ENCODE results near the gene PTBP2. TPM values are rescaled to one million over a fixed set of nuclear protein-coding genes. Genes with fewer than 3 reads are reported as not detected.

The PTBP2 gene
- total RNA-seq, 1 donor from 2014 or later, result 75.5 TPM

DNA sequence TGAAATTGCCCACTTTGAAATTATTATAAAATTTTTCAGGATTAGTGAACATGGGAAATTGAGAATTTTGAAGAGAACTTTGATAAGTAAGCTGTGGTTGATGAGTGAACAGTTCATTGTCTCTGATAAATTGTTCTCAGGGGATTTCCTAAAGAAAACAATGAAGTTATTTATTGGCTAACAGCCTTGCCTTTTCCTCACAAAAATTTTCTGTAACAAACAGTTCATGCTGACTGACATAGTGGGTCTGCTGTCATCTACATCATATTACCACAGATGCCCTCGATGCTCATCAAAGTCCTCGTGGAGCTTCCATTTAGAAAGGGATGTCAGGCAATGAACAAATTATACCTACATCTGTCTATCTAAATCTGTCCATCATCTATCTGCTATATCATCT, 113.4 kb downstream of the PTBP2 start:
- DNase-seq (ENCODE audit: low read depth, low spot score), result no peak
- TF ChIP-seq CTCF (conservative IDR thresholded peaks at IDR 0.05), result no peak
- Mint-ChIP-seq H3K36me3 (ENCODE audit: low read depth) (no peaks in the 10 kb centered on the region), H3K4me1 (peaks cover 23% of the 10 kb centered on the region), H3K27me3 (ENCODE audit: low read depth) (no peaks in the 10 kb centered on the region), H3K9me3 (peaks cover 3% of the 10 kb centered on the region), H3K4me3 (no peak overlapping the region), H3K27ac (ENCODE audit: unreplicated experiment) (no peak overlapping the region)

GRCh38 chr1:96837057-96837780, 115.6 kb downstream of the PTBP2 start:
- Mint-ChIP-seq H3K4me1 (peaks cover 23% of the 10 kb centered on the region), H3K27me3 (ENCODE audit: low read depth) (no peaks in the 10 kb centered on the region), H3K36me3 (ENCODE audit: low read depth) (no peaks in the 10 kb centered on the region), H3K9me3 (peaks cover 3% of the 10 kb centered on the region), H3K27ac (ENCODE audit: unreplicated experiment) (no peak overlapping the region), H3K4me3 (no peak overlapping the region)
- no peak for DNase-seq (ENCODE audit: low read depth, low spot score)
- no peak for TF ChIP-seq CTCF (conservative IDR thresholded peaks at IDR 0.05)

GRCh38 chr1:96837781-96838216, 116.2 kb downstream of the PTBP2 start:
- Mint-ChIP-seq H3K27me3 (ENCODE audit: low read depth) (no peaks in the 10 kb centered on the region), H3K4me1 (peaks cover 23% of the 10 kb centered on the region), H3K4me3 (no peak overlapping the region), H3K27ac (ENCODE audit: unreplicated experiment) (no peak overlapping the region), H3K36me3 (ENCODE audit: low read depth) (no peaks in the 10 kb centered on the region), H3K9me3 (peaks cover 3% of the 10 kb centered on the region)
- no peak for TF ChIP-seq CTCF (conservative IDR thresholded peaks at IDR 0.05)
- DNase-seq (ENCODE audit: low read depth, low spot score), result no peak

DNA sequence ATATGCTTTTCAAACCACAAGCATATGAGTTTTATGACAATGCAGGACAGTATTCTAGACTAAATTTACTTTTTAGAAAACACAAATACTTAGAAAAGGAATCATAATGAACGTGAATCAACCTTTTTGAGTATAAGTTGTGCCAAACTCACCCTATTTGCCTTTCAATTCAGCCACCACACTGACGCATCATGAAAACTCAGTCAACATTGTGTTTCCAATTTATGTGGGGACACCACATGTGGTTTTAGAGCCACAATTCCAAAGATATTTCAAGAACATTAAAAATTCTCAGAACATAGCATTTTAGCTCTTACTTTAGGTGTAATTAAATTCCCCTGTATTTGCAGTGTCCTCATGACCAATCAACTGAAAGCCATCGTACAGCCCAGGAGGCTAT, 118.8 kb downstream of the PTBP2 start:
- Mint-ChIP-seq H3K27ac (ENCODE audit: unreplicated experiment) (no peak overlapping the region), H3K4me1 (peaks cover 17% of the 10 kb centered on the region), H3K4me3 (no peak overlapping the region), H3K27me3 (ENCODE audit: low read depth) (no peaks in the 10 kb centered on the region), H3K36me3 (ENCODE audit: low read depth) (no peaks in the 10 kb centered on the region), H3K9me3 (peaks cover 3% of the 10 kb centered on the region)
- DNase-seq (ENCODE audit: low read depth, low spot score), result no peak
- no peak for TF ChIP-seq CTCF (conservative IDR thresholded peaks at IDR 0.05)

DNA sequence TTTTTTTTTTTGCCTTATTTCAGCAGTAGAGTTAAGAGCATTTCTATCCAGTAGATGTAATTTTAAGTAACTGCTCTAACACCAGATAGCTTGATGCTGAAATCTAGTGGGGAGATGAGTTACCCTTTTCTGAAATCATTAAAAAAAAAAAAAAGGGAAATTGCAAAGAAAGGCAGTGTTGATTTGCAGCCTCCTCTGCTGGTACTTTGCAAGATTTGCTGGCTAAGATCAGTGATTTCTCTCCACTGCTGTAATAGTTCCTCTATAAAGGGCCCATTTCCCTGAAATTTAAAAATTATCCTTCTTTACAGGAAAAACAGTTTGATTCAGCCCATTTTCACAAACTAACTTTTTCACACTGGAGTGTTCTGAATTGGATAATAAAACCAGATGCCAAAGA, 120.6 kb downstream of the PTBP2 start:
- no peak for TF ChIP-seq CTCF (conservative IDR thresholded peaks at IDR 0.05)
- H3K9me3 Mint-ChIP-seq, result peaks cover 3% of the 10 kb centered on the region
- H3K36me3 Mint-ChIP-seq (ENCODE audit: low read depth), result no peaks in the 10 kb centered on the region
- no peak overlapping the region for H3K4me3 Mint-ChIP-seq
- no peaks in the 10 kb centered on the region for H3K27me3 Mint-ChIP-seq (ENCODE audit: low read depth)
- H3K4me1 Mint-ChIP-seq, result peaks cover 9% of the 10 kb centered on the region
- DNase-seq (ENCODE audit: low read depth, low spot score), result no peak
- H3K27ac Mint-ChIP-seq (ENCODE audit: unreplicated experiment), result no peak overlapping the region

All from neural crest cell (in vitro differentiated cells).